Nucleus accumbens (tissue), 56 donors: ENCODE data around the gene DPM1.

ENCODE experiments used
- DNase-seq, 56 donors: peaks; one replicate each; lab custom pipeline; 2025; lab: John Stamatoyannopoulos, UW

The DPM1 gene

GRCh38 chr20:50932016-50932485 is 26.3 kb downstream of the DPM1 start:
- no peak for DNase-seq

GRCh38 chr20:50931306-50932015 is 26.9 kb downstream of the DPM1 start, which contains the start of gene ADNP:
ADNP (minus strand) TSS chr20:50931437; CDS start chr20:50903996, 27,441 bp downstream.
- peak; percentile 53 to 97 (median 90) for DNase-seq

- DNase-seq: peak in 6 of 56 donors; percentile 59 to 83 (median 80)
Measured at GRCh38 chr20:50930976-50931305, 27.4 kb downstream of the DPM1 start.

GRCh38 chr20:50930139-50930975 is 28.0 kb downstream of the DPM1 start:
- DNase-seq: peak in 30 of 56 donors; percentile 6 to 51 (median 28)

GRCh38 chr20:50929299-50930138 is 28.8 kb downstream of the DPM1 start:
- DNase-seq: peak in 55 of 56 donors; percentile 26 to 95 (median 82)

- no peak for DNase-seq
Measured at GRCh38 chr20:50928469-50928868, 29.9 kb downstream of the DPM1 start.

- DNase-seq: no peak
Measured at GRCh38 chr20:50926530-50926929, 31.8 kb downstream of the DPM1 start.

GRCh38 chr20:50924261-50924920 is 33.9 kb downstream of the DPM1 start:
- no peak for DNase-seq

GRCh38 chr20:50921803-50922501 is 36.4 kb downstream of the DPM1 start:
- DNase-seq: no peak

GRCh38 chr20:50920997-50921396 is 37.3 kb downstream of the DPM1 start:
- no peak for DNase-seq

- peak in 5 of 56 donors; percentile 1 to 23 (median 9) for DNase-seq
Measured at GRCh38 chr20:50919567-50919966, 38.8 kb downstream of the DPM1 start.

- DNase-seq: no peak
Measured at GRCh38 chr20:50918403-50918802, 39.9 kb downstream of the DPM1 start.

- DNase-seq: no peak
Measured at GRCh38 chr20:50916934-50917333, 41.4 kb downstream of the DPM1 start.

- DNase-seq: no peak
Measured at GRCh38 chr20:50916257-50916656, 42.1 kb downstream of the DPM1 start.

GRCh38 chr20:50915424-50915823 is 42.9 kb downstream of the DPM1 start:
- no peak for DNase-seq

GRCh38 chr20:50913690-50914375 is 44.5 kb downstream of the DPM1 start:
- no peak for DNase-seq

GRCh38 chr20:50911716-50912115 is 46.6 kb downstream of the DPM1 start:
- DNase-seq: no peak

- DNase-seq: no peak
Measured at GRCh38 chr20:50911030-50911429, 47.3 kb downstream of the DPM1 start.

GRCh38 chr20:50909413-50909812 is 48.9 kb downstream of the DPM1 start:
- DNase-seq: no peak
